Fibroblast of mammary gland (primary cell): ENCODE measurements around the gene DNAJC27.
A peak's percentile ranks its signal among the peaks of the same experiment; 100 is the strongest.

Experiments used
- DNase-seq: peaks from one replicate; pipeline ENCODE4 v3.0.0-alpha.2; 2010; ENCODE audit warnings: low read depth
- H3K4me3 ChIP-seq: 2 replicates; pipeline ENCODE4 v1.5.1; 2011; ENCODE audit warnings: low read depth, mild to moderate bottlenecking, low read length, moderate library complexity; ENCODE audit not compliant: control insufficient read depth
- TF ChIP-seq, protein P1 (sequence below): conservative IDR thresholded peaks from 2 replicates; pipeline ENCODE4 v1.5.1; 2011; ENCODE audit warnings: low read depth, low read length, inconsistent platforms; ENCODE audit not compliant: control insufficient read depth, insufficient read depth

DNAJC27 gene

DNA sequence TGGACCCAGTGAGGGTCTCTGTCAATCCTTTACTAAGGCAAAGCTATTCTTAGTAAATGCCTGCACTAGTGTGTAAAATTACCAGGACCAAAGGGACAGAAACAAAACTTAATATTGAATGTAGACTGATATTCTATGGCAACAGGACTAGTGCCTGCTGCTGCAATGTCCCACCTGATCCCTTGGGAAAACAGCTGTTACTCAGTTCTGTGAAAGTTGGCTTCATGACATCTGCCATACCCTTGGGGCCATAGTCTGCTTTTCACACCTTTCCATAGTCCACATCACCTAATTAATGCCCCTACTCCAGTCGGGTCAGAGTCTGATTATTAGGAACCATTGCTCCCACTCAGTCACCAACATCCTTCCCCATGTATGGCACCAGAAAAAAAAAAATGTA lies 14.5 kb downstream of the DNAJC27 start:
- TF ChIP-seq, protein P1, sequence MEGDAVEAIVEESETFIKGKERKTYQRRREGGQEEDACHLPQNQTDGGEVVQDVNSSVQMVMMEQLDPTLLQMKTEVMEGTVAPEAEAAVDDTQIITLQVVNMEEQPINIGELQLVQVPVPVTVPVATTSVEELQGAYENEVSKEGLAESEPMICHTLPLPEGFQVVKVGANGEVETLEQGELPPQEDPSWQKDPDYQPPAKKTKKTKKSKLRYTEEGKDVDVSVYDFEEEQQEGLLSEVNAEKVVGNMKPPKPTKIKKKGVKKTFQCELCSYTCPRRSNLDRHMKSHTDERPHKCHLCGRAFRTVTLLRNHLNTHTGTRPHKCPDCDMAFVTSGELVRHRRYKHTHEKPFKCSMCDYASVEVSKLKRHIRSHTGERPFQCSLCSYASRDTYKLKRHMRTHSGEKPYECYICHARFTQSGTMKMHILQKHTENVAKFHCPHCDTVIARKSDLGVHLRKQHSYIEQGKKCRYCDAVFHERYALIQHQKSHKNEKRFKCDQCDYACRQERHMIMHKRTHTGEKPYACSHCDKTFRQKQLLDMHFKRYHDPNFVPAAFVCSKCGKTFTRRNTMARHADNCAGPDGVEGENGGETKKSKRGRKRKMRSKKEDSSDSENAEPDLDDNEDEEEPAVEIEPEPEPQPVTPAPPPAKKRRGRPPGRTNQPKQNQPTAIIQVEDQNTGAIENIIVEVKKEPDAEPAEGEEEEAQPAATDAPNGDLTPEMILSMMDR, result no peak
- no peak for DNase-seq
- no peak overlapping the region for H3K4me3 ChIP-seq

DNA sequence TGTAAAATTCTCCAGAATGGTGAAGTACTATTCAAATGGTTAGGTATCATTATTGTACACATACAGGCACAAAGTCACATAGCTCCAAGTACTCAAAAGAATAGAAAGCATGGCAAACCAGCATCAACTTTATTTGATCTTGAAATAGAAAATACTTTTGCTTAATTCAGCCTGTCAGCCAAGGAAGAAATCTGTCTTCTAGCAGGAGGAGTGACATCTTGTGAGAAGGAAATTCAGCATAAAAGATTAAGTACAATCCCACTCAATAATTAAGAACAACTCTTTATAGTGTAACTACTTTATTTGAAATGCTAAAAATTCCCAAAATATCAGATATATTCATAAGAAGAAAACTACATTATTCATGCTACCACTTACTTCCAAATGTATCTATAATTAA lies 15.8 kb downstream of the DNAJC27 start:
- TF ChIP-seq, protein P1, result no peak
- DNase-seq, result no peak
- no peak overlapping the region for H3K4me3 ChIP-seq

- no peak for DNase-seq
- no peak overlapping the region for H3K4me3 ChIP-seq
- TF ChIP-seq, protein P1, result no peak
These were observed 16.5 kb downstream of the DNAJC27 start for GRCh38 chr2:24955232-24955631.

- no peak for DNase-seq
- no peak overlapping the region for H3K4me3 ChIP-seq
- TF ChIP-seq, protein P1, result no peak
These were observed 21.7 kb downstream of the DNAJC27 start for GRCh38 chr2:24950102-24950501.

DNA sequence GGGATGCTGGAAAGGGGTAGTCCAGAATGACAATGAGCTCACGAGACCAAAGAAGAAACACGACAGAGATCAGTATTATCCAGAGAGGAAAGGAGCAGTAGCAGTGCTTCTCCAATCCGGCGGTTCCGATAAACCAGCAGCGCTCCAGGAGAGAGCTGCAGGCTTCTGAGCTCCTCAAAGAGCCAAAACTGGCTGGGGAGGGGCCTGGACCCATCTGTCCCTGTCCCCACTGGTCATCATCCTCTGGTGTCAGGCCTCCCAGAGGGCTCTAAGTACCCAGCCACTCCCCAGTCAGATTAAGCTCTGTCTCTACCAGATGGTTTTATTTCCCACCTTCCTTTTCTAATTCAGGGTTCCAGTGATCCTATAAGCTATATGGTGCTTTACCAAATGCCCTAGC lies 23.2 kb downstream of the DNAJC27 start:
- H3K4me3 ChIP-seq, result no peak overlapping the region
- DNase-seq, result no peak
- TF ChIP-seq, protein P1, result no peak

GRCh38 chr2:24947561-24948157 lies 24.1 kb downstream of the DNAJC27 start:
- TF ChIP-seq, protein P1, result no peak
- no peak overlapping the region for H3K4me3 ChIP-seq
- DNase-seq, result no peak

GRCh38 chr2:24945907-24946306 lies 25.8 kb downstream of the DNAJC27 start:
- peak; percentile 60 for DNase-seq
- no peak overlapping the region for H3K4me3 ChIP-seq
- TF ChIP-seq, protein P1, result no peak
